ENCODE results near the gene ALAS1.

ALAS1 gene

GRCh38 chr3:52202384-52203077 is 4.6 kb downstream of the ALAS1 start:
- no peak for DNase-seq

- DNase-seq: no peak
Observed at GRCh38 chr3:52203701-52204100, 5.7 kb downstream of the ALAS1 start.

- peak; percentile 38 for DNase-seq
Observed at GRCh38 chr3:52204337-52205073, 6.5 kb downstream of the ALAS1 start.

GRCh38 chr3:52205727-52206372 is 7.9 kb downstream of the ALAS1 start:
- DNase-seq: no peak

GRCh38 chr3:52208556-52208955 is 10.6 kb downstream of the ALAS1 start:
- no peak for DNase-seq

GRCh38 chr3:52210037-52210436 is 12.1 kb downstream of the ALAS1 start:
- DNase-seq: no peak

- DNase-seq: no peak
Observed at GRCh38 chr3:52210550-52211046, 12.6 kb downstream of the ALAS1 start.

GRCh38 chr3:52211268-52211891 is 13.4 kb downstream of the ALAS1 start:
- DNase-seq: no peak

GRCh38 chr3:52213005-52213404 is 15.0 kb downstream of the ALAS1 start:
- no peak for DNase-seq

- DNase-seq: no peak
Observed at GRCh38 chr3:52213901-52214300, 15.9 kb downstream of the ALAS1 start.

- DNase-seq: no peak
Observed at GRCh38 chr3:52215351-52215750, 17.4 kb downstream of the ALAS1 start.

GRCh38 chr3:52216585-52217408 is 18.8 kb downstream of the ALAS1 start:
- DNase-seq: no peak

GRCh38 chr3:52217409-52217805 is 19.4 kb downstream of the ALAS1 start:
- DNase-seq: no peak

- DNase-seq: no peak
Observed at GRCh38 chr3:52218026-52218425, 20.1 kb downstream of the ALAS1 start.

- no peak for DNase-seq
Observed at GRCh38 chr3:52218454-52218853, 20.5 kb downstream of the ALAS1 start.

GRCh38 chr3:52218937-52219650 is 21.1 kb downstream of the ALAS1 start:
- no peak for DNase-seq

- peak; percentile 83 for DNase-seq
Observed at GRCh38 chr3:52220380-52221026, 22.5 kb downstream of the ALAS1 start.

GRCh38 chr3:52221141-52221562 is 23.2 kb downstream of the ALAS1 start:
- DNase-seq: no peak

- no peak for DNase-seq
Observed at GRCh38 chr3:52221563-52222318, 23.8 kb downstream of the ALAS1 start.
